ENCODE results near the gene KIT.

DNA sequence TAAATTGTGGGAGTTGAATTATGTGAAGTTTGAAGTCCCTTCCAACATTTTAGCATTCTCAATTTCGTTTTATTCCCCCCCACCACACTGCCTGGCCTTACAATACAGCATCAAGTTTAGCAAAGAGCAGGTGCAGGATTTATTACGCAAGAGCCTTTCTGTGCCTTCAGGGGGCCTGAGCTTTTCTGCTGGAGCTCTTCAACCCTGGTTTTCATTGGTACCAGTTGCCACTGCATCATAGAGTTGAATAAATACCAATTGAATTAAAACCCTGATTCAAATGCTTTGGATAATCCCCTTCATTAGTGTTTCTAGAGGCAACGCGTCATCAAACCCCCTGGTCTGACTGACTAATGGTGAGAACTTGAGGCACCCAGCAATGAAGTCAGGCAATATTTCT, 43.6 kb upstream of the KIT start:
- no peak for TF ChIP-seq CTCF (IDR thresholded peaks at IDR 0.05; ENCODE audit: poor library complexity)
- no peak for TF ChIP-seq EZH2 (IDR thresholded peaks at IDR 0.05; ENCODE audit: borderline replicate concordance)
